CD4-positive, alpha-beta T cell treated with Interleukin-1 beta for 1 hour (primary cell): Measurements from ENCODE around the gene ACD.
A peak's percentile ranks its signal among the peaks of the same experiment; 100 is the strongest.

Source experiments
- DNase-seq, 2 donors: peaks; one replicate each; pipeline ENCODE4 v3.0.0-alpha.2; 2020 to 2022

Gene ACD

DNA sequence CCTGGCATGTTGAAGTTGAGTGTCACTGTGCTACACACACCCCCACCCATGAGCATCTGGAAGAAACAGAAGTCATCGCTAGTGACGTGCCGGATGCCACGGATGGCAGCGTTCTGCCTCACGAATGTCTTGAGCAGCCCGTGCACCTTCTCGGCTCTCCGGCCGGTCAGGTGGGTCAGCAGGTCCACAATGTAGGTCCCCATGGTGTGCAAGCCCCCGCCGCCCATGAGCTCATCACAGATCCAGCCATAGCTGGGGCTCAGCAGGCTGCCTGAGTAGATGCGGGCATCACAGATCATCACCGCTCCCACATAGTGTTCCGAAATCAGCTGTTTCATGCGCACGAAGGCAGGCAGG is 15.5 kb upstream of the ACD start:
- no peak for DNase-seq

DNA sequence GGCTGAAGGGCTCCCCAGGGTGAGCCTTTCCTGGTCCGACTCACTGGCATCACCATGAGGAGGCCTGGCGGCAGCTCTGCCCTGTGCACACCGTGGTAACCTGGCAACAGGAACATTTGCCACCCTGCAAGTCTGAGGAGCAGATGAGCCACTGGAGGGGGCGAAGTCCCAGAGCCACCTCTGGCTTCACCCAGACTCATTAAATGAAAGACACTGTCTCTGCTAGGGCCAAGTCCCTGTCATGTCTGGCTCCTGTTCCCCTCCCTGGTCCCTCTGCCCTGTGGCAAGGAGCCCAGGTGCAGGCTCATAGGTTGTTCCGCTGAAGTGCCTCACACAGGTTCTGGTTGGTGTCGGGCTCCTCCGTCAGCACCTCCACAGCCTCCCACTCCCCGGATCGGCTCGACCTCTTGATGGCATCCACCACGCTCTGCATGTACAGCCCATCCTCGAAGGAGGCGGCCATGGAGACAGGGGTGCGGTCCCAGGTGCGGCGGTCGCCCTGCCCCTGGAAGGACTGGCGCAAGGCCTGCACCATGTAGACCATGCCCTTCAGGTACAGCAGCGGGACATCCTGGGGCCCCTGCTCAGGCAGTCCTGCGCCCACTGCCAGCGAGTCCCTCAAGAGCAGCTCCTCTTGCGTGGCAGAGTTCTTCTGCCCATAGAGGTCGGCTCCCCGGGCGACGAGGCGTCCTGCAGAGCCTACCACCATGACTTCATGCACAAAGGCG is 15.0 kb upstream of the ACD start:
- DNase-seq, result no peak

DNA sequence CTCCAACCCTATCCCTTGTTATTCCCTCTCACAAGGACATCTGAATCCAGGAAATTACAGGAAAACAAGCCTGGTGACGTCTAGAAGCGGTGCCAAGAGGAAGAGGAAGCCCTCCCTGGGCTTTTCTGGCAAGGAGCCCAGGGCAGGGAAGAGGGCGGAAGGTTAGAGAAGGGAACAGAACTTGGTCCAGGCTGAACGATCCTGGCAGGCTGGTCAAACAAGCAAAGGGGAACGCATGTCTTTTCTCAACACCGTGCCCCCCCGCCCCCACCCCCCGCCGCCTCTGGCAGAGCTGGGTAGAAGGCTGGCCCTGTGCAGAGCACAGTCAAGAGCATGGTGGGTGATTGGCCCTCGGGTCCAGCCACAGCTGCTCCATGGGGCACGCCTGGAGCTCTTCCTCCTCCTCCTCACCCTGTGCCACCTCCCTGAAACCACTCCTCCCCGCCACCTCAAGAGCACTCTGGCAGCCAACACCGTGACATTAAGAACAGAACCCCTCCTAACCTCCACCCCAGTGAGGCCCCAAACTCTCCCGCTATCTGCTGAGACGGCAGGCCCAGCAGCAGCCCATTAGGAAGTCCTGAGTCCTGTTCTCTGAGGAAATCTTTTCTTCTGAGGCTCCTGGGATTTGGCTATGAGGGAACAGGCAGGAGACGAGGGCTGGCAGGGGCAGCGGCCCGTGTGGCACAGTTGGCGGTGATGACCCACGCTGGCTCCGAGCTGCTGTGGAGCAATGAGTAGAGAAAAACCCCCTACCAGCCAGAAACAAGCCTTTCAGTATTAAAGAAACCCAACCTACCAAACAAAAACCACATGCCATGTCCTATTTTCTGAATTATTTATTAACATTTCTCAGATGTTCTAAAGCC is 13.9 kb upstream of the ACD start:
- peak in 1 of 2 donors; percentile 23 for DNase-seq

DNA sequence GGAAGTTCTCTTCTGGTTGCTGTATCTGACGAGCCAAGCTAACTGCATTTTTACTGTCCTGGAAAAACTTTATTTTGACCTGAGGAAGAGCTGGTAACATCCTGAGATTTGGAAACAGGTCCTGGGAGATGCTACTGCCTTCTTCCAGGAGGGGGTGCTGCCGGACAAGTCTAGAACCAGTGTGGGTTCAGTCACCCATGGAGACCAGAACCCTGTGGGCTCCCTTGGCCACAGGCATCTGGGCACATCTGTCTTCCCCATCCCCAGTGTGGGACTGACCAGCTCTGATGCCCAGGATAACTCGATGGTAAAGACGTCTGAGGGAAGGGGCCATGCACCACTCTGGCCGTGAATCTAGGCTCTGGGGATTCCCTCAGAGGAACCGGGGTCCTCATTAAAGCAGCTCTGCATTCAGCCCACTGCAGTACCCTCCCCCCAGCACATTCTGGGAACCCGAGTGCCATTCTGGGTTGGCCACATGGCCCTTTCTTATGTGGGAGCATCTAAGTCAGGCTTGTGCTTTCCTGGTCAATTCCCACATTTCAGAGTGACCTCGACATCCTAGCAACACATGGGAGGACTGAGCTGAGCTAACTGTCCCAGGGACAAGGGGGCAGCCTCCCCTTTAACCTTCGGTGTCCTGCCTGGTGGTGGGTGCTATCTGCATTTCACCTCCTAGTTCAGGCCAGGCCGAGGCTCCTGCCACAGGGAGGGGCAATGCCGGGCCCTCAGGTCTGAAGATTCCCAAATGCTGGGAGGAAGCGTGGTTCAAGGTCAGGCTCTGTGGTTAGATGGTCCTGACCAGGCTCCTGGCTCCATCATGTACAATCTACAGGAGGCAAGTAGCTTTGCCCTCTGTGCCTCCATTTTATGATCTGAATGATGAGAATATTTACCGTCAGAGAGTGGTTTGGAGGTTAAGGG is 12.9 kb upstream of the ACD start:
- peak; percentile 63 for DNase-seq

DNA sequence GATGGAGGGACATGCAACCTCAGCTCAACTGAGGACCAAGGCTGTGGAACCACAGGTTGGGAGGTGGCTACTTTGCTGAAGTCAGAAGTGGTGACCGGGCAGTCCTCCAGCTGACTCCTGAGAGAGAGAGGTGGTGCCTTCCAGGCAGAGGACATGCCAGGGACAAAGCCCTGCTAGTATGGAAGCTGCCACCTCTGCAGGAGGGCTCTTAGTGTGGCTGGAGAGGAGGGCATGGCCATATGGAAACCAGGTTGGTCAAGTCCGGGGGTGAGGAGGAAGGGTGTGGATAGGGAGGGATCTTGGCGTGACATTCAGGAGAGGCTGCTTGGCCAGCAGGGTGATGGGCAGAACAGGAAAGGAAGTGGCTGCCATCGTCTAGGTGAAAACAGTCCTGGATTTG is 12.2 kb upstream of the ACD start:
- DNase-seq, result no peak

DNA sequence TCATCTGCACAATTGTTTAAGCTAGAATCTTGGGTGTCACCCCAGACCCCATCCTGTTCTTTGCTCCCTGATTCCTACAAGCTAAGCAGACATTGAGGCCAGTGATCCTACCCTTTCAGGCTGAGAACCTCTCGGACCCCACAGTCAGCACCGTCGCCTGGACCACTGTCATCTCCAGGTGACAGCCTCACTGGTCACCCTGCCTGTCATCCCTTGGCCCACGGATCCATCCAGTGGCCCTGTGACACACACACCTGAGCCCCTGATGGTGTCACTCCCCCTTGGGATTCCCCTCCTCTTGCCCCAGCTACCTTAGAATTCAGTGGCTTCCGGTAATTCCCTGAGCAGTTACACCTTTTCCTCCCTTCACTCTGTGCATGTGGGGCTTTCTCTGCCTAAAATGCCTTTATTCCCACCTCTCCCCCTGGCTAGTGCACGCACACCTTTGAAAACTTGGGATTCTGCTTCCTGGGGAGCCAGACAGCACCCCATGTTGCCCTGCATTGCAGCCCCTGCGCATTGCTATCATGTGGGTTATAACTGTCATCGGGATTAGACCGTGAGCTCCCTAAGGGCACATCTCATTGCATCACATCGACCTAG is 9.5 kb upstream of the ACD start:
- DNase-seq, result no peak

DNA sequence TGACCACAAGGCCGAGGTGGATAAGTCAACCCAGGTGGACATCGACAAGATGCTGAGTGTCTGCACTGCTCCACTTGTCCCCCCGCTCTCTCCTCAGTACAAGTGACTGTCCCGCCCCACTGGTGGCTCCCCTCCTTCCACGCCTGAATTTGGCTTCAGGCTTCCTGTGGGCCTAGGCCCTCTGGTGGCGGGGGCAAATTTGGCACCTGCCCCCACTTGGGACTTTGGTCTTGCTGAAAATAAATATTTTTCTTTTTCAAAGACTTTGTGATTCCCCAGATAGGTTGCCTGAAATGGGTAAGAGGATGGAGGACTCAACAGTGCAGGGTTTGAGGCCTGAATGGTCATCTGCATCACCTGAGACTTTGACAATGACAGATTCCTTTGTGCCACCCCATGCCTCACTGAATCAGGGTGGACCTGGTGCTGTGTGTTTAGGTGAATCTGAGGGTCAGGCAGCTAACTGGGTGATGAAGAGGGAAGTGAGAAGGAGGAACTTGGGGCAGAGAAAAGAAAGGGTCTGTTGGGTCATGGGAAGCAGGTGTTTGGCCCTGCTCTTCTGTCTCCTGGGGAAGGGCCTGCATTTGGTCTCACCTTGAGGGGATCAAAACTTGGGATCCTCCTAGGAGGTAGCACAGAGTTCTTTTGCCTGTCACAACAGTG is 8.6 kb upstream of the ACD start:
- peak; percentile 29 to 31 for DNase-seq

DNA sequence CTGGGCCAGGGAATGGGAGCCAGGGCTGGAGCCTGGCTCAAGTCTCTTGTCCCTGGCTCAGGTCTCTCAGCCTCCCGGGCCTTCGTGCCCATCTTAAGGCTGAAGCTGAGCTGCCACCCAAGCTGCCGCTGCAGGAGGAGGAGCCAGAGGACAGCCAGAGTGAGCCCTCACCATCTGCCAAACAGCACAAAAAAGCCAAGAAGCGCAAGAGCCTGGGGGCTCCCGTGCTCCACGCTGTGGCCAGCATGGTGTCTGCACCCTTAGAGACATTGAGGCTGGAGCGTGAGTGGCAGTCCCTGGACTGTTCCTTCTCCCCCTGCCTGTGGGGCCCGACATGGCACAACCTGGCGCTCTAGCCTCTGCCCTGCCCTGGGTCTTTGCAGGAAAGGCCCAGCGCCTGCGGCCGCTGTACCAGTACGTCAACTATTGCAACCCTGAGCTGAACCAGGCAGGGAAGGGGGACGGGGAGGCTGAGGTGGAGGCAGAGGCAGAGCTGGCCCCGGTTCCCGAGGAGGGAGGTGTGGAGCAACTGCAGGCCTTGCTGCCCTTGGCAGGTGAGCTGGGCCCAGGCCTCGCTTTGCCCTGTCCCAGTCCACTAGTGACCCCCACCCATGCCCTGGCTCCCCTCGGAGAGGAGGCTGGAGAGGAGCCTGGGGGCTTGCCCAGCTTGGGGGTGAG is 7.9 kb upstream of the ACD start:
- peak; percentile 87 to 89 for DNase-seq

DNA sequence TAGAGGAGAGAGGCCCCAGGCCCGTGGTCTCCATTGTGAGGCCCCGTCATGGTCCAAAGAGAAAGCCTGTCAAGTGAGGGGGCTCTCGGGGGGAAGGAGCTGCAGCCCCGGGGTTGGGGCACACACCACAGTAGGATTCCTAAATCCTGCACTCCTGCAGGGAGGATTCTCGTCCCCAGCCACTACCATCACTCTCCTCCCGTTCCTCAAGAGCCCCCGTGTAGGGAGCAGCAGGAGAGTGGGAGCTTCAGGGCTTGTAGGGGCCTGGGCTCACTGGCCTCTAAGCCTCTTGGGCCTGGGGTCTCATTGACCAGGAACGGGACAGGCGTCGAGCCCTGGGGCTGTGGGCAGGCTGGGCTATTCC is 7.4 kb upstream of the ACD start:
- DNase-seq, result no peak

DNA sequence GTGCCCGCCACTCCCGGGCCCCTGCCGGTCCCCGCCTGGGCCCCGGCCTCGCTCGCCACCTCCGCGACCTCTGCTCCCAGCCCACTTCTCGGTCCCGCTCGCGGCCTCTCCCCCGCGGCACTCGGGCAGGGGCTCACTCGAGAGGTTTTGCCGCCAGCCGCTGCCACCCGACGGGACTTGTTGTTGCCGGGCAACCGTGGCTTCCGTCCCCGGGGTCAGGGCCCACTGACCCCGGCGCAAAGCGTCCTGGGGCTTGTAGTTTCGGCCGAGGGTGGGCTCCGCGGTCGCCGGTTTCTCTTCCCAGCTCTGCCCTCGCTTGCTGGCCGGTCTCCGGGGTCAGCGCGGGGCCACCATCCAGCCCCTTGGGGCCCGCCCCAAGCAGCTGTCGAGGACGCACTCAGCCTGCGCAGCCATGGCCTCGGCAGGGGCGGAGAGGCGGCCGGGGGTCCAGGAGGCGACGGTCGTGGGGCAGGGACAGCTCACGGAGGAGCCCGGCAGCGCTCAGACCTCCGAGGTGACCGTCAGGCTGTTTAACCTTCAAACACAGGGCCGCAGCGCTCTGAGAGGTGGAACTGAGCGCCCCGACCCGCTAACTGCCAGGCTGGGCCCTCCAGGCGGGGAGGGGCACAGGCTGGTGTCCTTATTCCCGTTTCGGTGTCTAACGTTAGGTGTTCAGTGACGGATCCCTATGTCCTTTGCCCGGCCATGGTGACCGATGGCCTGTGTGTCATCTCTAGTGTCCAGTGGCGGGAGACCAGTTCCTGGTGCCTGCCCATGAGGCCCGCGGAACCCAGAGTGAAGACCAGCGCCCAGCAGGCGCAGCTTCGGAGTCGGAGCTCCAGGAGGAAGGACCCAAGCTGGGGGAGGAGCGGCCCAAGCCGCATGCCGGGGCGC is 6.7 kb upstream of the ACD start, which contains the start of the genes C16orf86 and ENKD1:
TSS of gene C16orf86 (plus strand) at position 256 of the 894 bp plus-strand sequence. CDS start at position 413, 157 bp downstream.
TSS of gene ENKD1 (minus strand) at position 192 of the 894 bp plus-strand sequence. CDS start 308 bp downstream, outside the sequence.
- peak; percentile 87 to 89 for DNase-seq

DNA sequence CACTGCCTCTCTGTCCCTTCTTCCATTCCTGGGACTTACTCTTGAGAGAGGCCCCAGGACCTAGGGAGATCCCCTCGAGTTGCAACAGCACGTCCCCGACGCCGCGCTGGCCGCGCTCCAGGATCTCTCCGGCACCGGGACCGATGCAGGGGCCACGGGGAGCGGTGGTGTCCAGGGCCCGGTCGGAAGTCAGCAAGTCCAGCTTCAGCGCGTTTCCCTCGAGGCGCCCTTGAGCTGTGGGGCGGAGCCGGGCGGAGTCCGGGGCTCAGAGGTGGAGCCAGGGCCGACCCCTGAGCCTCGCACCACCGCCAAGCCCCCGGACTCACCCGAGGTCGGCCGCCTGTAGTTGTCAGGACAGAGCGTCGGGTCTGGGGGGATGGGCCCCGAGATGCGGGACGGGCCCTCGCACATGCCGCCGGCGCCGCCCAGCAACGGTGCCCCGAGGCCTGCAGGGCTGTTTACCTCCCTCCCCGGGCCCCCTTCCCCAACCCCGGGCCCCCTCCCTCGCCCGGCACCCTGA is 6.0 kb upstream of the ACD start:
- no peak for DNase-seq

DNA sequence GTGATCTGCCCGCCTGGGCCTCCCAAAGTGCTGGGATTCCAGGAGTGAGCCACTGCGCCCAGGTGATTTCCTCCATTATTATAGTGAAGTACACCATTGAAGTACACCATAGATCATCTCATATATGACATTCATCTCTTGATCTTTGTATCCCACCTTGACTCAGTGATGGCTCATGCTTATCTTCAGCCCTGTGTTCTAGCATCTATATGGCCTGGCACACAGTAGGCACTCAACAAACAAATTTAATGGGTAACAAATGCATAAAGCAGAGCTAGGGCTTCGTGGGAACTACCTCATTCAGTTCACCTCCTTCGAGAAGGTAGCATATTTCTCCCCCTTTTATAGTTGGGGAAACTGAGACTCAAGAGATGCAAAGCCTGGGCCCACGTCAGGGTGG is 5.5 kb upstream of the ACD start:
- DNase-seq, result no peak

DNA sequence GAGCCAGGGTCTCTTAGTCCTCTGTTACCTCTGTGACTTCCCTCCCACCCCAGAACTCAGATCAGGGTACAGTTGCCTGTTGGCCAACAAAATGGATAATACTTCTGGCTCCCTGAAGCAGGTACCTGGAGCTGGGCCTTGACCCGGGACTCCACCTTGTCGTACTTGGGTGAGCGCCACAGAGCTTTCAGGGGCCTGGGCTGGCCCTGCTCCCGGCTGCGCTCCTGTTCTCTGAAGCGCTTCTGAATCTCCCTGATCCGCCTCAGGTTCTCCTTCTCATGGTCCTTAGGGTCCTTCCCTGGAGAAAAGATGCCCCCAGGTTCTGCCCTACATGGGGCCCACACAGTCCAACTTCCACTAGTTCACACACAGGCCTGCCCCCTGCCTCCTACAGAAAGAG is 4.8 kb upstream of the ACD start:
- no peak for DNase-seq

DNA sequence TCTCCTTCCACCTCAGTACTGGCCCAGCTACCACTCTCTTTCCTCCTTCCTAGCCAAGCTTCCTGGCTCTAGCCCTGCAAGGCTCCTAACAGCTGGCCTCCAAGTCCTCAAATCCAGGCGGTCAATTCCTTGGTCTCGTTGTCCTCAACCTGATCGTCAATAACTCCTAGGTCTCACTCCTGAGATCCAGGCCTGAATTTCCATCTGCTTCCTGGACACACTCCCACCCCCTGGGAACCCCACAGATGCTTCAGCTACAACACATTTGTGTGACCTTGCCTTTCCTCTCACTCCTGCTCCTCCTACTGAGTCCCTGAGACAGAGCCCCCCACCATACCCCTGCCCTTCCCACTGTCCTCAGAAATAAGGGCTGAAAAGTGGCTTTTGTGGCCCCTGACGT is 4.2 kb upstream of the ACD start:
- DNase-seq, result no peak

DNA sequence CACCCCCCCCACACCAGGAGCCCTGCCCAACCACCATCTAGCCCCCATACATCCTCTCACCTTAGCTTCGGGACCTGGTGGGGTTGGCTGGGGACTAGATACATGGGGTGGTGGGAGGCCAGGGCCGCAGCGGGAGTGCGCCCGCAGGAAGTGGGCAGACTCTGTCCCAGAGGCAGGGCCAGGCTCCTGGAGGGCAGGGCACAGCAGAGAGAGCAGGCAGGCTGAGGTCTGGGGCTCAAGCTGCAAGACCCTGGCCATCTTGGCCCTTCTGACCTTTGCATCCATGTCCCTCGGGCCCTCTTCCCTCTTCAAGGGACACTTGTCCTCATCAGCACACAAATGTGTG is 3.8 kb upstream of the ACD start:
- DNase-seq, result no peak

DNA sequence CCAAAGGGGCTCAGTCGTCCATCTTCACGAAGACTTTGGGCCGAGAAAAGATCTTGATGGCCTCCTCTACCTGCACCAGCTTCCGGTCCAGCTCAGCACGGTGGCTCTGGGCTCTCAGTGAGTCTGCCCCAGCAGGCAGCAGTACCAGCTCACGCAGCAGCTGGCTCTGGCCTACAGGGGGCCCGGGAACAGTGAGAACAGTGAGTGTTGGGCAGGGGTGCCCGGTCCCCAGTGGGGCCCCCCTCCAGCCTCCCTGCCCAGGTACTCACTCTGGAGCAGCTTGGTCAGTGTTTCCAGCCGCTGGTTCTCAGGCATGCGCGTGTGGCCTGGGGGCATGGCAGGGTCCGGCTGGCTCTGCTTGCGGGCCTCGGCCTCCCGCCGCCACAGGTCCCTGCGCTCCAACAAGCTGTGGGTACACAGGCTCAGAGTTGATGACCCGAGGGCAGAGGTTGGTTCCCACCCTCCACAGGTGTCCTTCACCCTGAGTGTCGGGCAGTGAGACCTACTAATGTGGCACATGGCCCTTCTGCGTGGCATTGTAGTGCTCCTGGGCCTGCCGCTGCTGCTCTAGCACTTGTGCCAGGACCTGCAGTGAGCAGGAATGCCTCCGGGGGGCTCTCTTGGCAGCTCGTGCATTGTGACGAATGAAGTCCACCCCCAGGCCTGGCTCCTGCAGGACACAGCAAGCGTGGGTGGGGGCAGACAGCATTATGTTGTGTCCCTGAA is 3.3 kb upstream of the ACD start:
- peak in 1 of 2 donors; percentile 25 for DNase-seq

DNA sequence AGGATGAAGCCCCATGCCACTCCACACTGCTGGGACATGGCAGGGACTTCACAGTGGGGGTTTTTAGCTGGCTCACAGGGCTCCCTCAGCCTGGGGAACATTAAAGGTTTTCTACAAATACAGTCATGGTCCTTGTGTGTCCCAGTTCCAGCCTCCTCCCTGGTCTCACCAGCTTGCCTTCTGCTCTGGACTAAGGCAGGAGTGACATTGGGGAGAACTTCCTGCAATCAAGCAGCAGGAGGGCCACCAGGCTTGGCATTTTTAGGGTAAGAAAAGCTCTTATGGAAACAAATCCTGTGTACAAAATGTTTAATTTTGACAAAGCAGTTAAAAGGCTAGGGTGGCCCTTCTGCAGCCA is 2.6 kb upstream of the ACD start:
- DNase-seq, result no peak

DNA sequence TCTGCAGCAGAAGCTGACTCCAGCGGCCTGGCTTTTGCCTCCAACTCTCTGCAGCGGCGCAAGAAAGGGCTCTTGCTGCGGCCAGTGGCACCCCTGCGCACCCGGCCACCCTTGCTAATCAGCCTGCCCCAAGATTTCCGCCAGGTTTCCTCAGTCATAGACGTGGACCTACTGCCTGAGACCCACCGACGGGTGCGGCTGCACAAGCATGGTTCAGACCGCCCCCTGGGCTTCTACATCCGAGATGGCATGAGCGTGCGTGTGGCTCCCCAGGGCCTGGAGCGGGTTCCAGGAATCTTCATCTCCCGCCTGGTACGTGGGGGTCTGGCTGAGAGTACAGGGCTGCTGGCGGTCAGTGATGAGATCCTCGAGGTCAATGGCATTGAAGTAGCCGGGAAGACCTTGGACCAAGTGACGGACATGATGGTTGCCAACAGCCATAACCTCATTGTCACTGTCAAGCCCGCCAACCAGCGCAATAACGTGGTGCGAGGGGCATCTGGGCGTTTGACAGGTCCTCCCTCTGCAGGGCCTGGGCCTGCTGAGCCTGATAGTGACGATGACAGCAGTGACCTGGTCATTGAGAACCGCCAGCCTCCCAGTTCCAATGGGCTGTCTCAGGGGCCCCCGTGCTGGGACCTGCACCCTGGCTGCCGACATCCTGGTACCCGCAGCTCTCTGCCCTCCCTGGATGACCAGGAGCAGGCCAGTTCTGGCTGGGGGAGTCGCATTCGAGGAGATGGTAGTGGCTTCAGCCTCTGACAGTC is 2.0 kb upstream of the ACD start:
- no peak for DNase-seq
